Effector memory CD4-positive, alpha-beta T cell (primary cell): ENCODE measurements around the gene PTPRN2.
"Not testable (repeated sequence)": the region's sequence is repeated elsewhere in the genome, so short reads cannot be mapped to it uniquely, and the experiment has no call there.

Experiments used
- DNase-seq, 3 donors: peaks; one replicate each; pipeline ENCODE4 v3.0.0-alpha.2; 2020
- H3K27ac ChIP-seq: 2 replicates; pipeline ENCODE4 v1.7.0; 2013; ENCODE audit warnings: mild to moderate bottlenecking, low read length, moderate library complexity; ENCODE audit not compliant: insufficient read depth, poor library complexity, severe bottlenecking
- H3K27me3 ChIP-seq: replicated peaks from 2 replicates; pipeline ENCODE4 v1.7.0; 2013; ENCODE audit warnings: mild to moderate bottlenecking, low read length; ENCODE audit not compliant: insufficient read depth, control insufficient read depth, poor library complexity, severe bottlenecking
- H3K36me3 ChIP-seq: 2 replicates; pipeline ENCODE4 v1.7.0; 2013; ENCODE audit warnings: mild to moderate bottlenecking, low read length, moderate library complexity; ENCODE audit not compliant: control insufficient read depth, insufficient read depth
- H3K4me1 ChIP-seq: 2 replicates; pipeline ENCODE4 v1.7.0; 2013; ENCODE audit warnings: low read length, mild to moderate bottlenecking; ENCODE audit not compliant: control insufficient read depth, insufficient read depth, poor library complexity, severe bottlenecking
- H3K4me3 ChIP-seq: 2 replicates; pipeline ENCODE4 v1.7.0; 2013; ENCODE audit warnings: low read length, low read depth, mild to moderate bottlenecking; ENCODE audit not compliant: insufficient read depth, poor library complexity, severe bottlenecking
- H3K9me3 ChIP-seq: 2 replicates; pipeline ENCODE4 v1.7.0; 2013; ENCODE audit warnings: mild to moderate bottlenecking, low read length, moderate library complexity; ENCODE audit not compliant: control insufficient read depth

PTPRN2 gene

DNA sequence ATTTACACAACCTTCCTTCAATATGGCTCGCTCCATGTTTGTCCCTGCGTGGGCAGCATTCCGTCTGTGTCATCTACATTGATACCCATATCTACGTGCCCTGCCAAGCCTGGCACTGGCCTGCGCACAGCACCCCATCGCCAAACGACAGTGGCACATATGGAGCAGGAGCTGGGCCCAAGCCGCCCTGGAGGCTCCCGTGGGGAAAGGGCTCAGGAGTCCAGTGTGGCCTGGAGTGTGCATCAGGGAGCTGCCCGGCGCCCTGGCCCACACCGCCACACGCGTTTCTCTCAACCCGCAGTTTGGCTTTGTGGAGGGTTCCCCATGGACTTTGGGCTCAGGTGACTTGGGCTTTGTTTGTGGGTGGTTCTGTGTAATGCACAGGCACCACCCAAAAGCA is 273.2 kb downstream of the PTPRN2 start:
- DNase-seq, result no peak
- Histone ChIP-seq H3K4me3 (no peak overlapping the region), H3K9me3 (no peaks in the 10 kb centered on the region), H3K4me1 (no peaks in the 10 kb centered on the region), H3K27me3 (no peaks in the 10 kb centered on the region), H3K36me3 (no peaks in the 10 kb centered on the region), H3K27ac (no peak overlapping the region)

GRCh38 chr7:158313931-158314330 is 273.7 kb downstream of the PTPRN2 start:
- Histone ChIP-seq H3K4me1 (no peaks in the 10 kb centered on the region), H3K4me3 (no peak overlapping the region), H3K27ac (no peak overlapping the region), H3K9me3 (no peaks in the 10 kb centered on the region), H3K27me3 (no peaks in the 10 kb centered on the region), H3K36me3 (no peaks in the 10 kb centered on the region)
- no peak for DNase-seq

DNA sequence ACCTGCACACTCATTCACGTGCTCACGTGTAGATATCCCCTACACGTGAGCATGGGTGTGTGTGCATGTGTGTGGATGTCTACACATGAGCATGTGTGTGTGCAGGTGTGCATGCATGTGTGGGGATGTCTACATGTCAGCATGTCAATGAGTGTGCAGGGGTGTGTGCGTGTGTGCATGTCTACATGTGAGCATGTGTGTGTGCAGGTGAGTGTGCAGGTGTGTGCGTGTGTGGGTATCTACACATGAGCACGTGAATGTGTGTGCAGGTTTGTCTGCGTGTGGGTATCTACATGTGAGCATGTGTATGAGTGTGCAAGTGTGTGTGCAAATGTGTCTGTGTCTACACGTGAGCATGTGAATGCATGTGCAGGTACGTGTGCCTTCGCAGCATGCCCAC is 274.8 kb downstream of the PTPRN2 start:
- H3K9me3 ChIP-seq, result no peaks in the 10 kb centered on the region
- H3K27ac ChIP-seq, result no peak overlapping the region
- no peak for DNase-seq
- H3K27me3 ChIP-seq, result no peaks in the 10 kb centered on the region
- H3K4me3 ChIP-seq, result no peak overlapping the region
- no peaks in the 10 kb centered on the region for H3K36me3 ChIP-seq
- no peaks in the 10 kb centered on the region for H3K4me1 ChIP-seq

DNA sequence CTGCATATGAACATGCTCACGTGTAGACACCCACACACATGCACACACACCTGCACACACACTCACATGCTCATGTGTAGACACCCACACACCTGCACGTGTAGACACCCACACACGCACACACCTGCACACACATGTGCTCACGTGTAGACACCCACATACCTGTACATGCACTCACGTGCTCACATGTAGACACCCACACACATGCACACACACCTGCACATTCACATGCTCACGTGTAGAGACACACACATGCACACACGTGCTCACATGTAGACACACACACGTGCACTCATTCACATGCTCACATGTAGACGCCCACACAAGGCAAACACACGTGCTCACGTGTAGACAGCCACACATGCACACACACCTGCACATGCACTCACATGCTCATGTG is 275.8 kb downstream of the PTPRN2 start:
- Histone ChIP-seq H3K27me3 (no peaks in the 10 kb centered on the region), H3K9me3 (no peaks in the 10 kb centered on the region)

GRCh38 chr7:158310924-158311666 is 276.5 kb downstream of the PTPRN2 start:
- DNase-seq, result no peak
- Histone ChIP-seq H3K4me1 (no peaks in the 10 kb centered on the region), H3K27me3 (no peaks in the 10 kb centered on the region), H3K27ac (no peak overlapping the region), H3K4me3 (no peak overlapping the region), H3K9me3 (no peaks in the 10 kb centered on the region), H3K36me3 (no peaks in the 10 kb centered on the region)

More for the DNA sequence above, 275.8 kb downstream of the PTPRN2 start:
- H3K27ac ChIP-seq, result no peak overlapping the region
- no peaks in the 10 kb centered on the region for H3K4me1 ChIP-seq
- no peaks in the 10 kb centered on the region for H3K36me3 ChIP-seq
- H3K4me3 ChIP-seq, result no peak overlapping the region
- DNase-seq, result no peak

DNA sequence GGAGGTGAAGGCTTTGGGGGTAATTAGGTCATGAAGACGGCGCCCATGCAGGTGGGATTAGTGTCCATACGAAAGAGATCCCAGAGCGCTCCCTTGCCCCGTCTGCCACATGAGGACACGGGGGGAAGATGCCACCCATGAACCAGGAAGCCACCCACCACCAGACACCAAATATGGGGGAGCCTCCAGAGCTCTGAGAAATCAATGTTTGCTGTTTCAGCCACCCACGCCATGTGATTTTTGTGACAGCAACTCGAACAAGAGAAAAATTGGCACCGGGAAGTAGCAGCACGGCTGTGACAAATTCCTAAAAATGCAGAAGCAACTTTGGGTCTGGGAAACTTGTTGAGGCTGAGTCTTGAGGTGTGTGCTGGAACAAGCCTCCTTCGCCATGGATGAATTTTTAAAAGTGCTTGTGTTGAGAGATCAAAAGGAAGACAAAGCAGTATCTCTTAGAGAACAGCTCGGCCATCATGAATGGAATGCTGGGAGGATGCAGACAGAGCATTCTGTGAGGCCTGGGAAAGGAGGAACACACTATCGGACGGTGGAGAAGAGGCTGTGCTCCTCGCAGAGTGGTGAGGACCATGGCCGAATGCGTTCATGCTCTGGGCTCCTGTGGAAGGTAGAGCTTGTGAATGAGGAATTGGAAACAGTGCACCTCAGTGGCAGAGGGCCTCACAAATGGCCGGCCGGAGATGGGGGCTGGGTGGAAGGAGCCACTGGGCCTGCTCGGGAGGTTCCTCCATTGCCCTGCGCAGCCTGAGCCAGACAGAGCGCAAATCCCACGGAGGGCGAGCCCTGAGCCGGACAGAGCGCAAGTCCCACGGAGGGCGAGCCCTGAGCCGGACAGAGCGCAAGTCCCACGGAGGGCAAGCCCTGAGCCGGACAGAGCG is 277.5 kb downstream of the PTPRN2 start:
- Histone ChIP-seq H3K4me1 (no peaks in the 10 kb centered on the region), H3K9me3 (no peaks in the 10 kb centered on the region), H3K4me3 (no peak overlapping the region), H3K27me3 (no peaks in the 10 kb centered on the region), H3K27ac (no peak overlapping the region), H3K36me3 (no peaks in the 10 kb centered on the region)
- no peak for DNase-seq

DNA sequence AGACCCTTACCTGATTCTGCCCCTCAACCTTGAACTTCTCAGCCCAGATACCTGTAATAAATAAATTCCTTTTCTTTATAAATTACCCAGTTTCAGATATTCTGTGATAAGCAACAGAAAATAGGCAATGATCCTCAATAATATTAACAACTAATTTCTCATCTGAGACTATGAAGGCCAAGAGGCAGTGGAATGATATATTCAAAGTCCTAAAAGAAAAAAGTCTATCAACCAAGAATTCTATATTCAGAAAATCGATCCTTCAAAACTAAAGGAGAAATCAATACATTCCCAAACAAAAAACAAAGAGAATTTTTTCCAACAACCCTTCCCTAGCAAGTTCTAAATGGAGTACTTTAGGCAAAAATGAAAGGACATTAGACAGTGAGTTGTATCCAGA is 279.6 kb downstream of the PTPRN2 start:
- no peak for DNase-seq
- Histone ChIP-seq H3K4me1 (no peaks in the 10 kb centered on the region), H3K36me3 (no peaks in the 10 kb centered on the region), H3K27ac (no peak overlapping the region), H3K27me3 (no peaks in the 10 kb centered on the region), H3K4me3 (no peak overlapping the region), H3K9me3 (no peaks in the 10 kb centered on the region)

DNA sequence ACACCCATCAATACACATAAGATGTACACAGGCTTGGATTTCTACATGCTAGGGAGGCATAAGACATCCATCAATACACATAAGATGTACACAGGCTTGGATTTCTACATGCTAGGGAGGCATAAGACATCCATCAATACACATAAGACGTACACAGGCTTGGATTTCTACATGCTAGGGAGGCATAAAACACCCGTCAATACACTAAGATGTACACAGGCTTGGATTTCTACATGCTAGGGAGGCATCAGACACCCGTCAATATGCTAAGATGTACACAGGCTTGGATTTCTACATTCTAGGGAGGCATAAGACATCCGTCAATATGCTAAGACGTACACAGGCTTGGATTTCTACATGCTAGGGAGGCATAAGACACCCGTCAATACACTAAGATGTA is 283.6 kb downstream of the PTPRN2 start:
- H3K36me3 ChIP-seq, H3K27me3 ChIP-seq, H3K27ac ChIP-seq, H3K9me3 ChIP-seq, DNase-seq, H3K4me1 ChIP-seq, H3K4me3 ChIP-seq: not testable (repeated sequence)

DNA sequence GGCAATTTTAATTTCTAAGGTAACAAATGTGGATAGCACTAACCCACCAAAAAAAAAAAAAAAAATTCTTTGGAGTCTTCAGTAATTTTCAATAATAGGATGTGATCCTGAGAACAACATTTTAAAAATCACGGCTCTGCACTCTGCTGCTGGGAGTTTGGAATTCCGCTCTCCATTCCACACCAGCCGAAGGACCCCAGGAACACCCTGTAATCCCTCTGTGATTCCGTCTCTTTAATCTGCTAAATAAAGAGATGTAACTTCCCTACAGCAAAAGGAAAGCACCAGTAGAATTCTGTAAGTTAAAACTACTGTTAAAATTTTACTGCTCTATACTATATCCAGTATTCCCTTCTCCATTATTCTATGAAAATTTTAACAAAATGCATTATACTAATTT is 284.5 kb downstream of the PTPRN2 start:
- no peak overlapping the region for H3K4me3 ChIP-seq
- no peaks in the 10 kb centered on the region for H3K4me1 ChIP-seq
- no peaks in the 10 kb centered on the region for H3K36me3 ChIP-seq
- no peaks in the 10 kb centered on the region for H3K9me3 ChIP-seq
- no peaks in the 10 kb centered on the region for H3K27me3 ChIP-seq
- no peak for DNase-seq
- no peak overlapping the region for H3K27ac ChIP-seq
